ENCODE results near the gene CNTNAP2.

CNTNAP2 gene

DNA sequence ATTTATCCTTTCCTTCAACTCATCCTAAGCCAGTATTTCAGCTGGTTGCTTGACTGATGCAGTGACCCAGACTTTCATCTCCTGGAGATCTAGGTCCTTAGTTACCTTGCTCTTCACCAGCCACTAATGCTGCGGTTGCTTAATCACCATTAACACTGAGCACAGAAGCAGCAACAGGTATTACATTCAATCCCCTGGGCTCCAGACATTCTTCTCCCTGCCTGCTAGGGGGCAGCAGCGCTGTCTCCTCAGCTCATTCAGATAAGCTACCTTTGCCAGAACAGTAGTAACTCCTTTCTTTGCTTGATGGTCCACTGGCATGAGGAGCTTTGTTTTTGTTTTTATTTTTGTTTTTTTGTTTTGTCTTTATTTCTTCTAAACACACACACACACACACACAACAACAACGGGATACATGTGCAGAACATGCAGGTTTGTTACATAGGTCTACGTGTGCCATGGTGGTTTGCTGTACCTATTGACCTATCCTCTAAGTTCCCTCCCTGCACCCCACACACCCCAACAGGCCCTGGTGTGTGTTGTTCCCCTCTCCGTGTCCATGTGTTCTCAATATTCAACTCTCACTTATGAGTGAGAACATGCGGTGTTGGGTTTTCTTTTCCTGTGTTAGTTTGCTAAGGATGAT, 1430.8 kb downstream of the CNTNAP2 start:
- TF ChIP-seq, protein P1, sequence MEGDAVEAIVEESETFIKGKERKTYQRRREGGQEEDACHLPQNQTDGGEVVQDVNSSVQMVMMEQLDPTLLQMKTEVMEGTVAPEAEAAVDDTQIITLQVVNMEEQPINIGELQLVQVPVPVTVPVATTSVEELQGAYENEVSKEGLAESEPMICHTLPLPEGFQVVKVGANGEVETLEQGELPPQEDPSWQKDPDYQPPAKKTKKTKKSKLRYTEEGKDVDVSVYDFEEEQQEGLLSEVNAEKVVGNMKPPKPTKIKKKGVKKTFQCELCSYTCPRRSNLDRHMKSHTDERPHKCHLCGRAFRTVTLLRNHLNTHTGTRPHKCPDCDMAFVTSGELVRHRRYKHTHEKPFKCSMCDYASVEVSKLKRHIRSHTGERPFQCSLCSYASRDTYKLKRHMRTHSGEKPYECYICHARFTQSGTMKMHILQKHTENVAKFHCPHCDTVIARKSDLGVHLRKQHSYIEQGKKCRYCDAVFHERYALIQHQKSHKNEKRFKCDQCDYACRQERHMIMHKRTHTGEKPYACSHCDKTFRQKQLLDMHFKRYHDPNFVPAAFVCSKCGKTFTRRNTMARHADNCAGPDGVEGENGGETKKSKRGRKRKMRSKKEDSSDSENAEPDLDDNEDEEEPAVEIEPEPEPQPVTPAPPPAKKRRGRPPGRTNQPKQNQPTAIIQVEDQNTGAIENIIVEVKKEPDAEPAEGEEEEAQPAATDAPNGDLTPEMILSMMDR (conservative IDR thresholded peaks at IDR 0.05), result peak; percentile 87
- TF ChIP-seq ZFX (IDR thresholded peaks at IDR 0.05), result no peak
- H3K27ac ChIP-seq, result no peak overlapping the region

DNA sequence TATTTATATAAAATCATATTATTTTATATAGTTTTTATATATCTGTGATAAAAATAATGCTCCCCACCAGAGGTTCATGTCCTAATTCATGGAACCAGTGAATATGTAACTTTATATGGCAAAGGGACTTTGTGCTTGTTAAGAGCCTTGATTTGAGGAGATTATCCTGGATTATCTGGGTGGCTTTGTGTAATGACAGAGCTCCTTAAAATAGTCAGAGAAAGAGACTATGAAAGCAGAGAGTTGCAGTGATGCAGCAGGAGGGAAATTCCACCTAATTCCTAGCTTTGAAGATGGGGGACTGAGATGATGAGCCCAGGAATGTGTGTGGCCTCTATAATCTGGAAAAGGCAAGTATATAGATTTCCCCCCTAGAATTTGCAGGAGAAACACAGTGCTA, 1439.7 kb downstream of the CNTNAP2 start:
- no peak for TF ChIP-seq ZFX (IDR thresholded peaks at IDR 0.05)
- no peak overlapping the region for H3K27ac ChIP-seq

DNA sequence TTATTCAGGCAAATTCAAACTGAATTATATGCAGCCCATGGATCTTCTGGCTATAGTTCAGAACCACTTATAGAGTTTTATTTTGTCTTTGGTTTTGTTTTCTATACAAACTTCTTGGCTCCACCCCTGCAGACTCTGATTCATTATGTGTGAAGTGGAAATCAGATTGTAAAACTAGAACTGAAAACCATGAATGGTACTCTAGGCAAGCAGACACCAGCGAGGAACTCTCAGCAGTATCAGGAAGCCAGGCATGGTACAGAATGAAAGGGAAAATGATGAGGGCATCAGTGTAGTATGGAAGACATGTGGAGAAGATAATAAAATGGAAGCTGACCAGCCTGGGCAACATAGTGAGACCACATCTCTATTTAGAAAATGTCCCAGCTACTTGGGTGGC, 1447.1 kb downstream of the CNTNAP2 start:
- TF ChIP-seq, protein P1 (conservative IDR thresholded peaks at IDR 0.05), result no peak
- no peak for TF ChIP-seq ZFX (IDR thresholded peaks at IDR 0.05)
- no peak overlapping the region for H3K27ac ChIP-seq

DNA sequence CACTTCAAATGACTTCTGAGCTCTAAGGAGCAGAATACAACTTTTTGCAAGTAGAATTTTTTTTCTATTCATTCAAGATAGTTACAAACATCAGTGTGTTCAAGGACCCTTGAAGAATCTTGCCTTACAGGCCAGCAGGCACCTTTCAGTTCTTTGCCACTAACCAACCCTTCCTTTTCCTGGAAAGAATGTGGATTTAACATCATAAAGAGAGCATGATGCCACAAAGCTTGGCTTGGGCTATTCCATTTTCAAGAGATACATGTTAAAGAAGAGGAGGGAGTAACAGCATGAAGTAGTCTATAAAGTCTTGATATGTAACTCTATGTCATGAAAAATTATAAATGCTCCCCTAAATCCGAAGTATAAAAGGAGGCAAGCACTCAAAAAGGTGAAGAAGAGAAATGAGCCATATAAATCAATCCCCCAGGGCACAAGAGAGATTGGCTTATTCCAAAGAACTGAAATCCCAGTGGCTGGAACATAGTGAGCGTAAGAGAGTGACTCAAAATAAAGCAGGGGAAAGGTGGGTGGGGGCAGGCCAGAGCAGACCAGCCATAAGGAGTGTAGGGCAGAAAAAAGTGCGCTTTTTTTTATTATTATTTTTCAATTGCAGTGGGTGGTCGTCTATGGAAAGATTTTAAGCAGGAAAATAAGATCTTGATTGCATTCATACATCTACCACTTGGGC, 1448.3 kb downstream of the CNTNAP2 start:
- TF ChIP-seq, protein P1 (conservative IDR thresholded peaks at IDR 0.05), result no peak
- no peak for TF ChIP-seq ZFX (IDR thresholded peaks at IDR 0.05)
- H3K27ac ChIP-seq, result no peak overlapping the region

DNA sequence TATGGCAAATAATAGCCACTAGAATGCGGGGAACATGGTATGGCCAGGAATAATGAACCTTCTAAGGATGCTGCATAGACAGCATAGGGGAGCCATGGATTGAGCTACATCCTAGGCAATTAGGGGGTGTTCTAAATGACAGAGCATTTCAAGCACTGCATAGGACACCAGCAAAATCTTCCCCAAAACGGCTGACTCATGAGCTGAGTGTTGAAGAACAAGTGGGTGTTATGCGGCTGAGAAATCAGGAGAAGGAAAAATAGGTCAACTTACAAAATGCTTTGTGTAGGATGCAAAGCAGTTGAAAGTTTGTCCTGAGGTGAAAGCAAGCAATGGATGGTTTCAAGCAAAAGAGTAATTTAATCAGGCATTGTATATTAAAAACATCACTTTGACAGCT, 1450.4 kb downstream of the CNTNAP2 start:
- no peak for TF ChIP-seq ZFX (IDR thresholded peaks at IDR 0.05)
- TF ChIP-seq, protein P1 (conservative IDR thresholded peaks at IDR 0.05), result no peak
- H3K27ac ChIP-seq, result no peak overlapping the region

DNA sequence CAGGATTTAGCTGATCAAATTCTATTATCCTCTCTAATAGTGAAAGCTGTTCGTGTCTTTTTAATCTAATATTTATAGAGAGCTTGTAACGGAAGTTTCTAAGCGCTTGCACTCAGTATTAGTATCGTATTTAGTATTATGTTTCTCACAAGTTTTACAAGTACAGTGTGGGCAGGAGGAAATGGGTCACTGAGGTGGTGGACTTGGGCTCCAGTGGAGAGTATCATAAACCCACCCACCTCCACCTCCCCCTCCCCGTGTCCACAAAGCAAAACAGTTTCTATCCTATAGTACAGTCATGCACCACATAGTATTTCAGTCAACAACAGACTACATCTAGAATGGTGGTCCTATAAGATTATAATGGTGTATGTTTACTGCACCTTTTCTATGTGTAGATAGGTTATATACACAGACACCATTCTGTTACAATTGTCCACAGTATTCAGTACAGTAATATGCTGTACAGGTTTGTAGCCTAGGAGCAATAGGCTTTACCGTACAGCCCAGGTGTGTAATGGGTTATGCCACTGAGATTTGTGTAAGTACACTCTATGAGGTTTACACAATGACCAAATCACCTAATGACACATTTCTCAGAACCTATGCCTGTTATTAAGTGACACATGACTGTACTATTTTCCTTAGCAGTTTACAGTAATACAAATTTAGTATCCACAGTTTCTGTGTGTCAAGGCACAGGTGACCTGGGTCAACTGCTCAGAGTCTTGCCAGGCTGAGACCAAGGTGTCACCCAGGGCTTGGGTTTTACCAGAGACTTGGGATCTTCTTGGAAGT, 1452.7 kb downstream of the CNTNAP2 start:
- no peak overlapping the region for H3K27ac ChIP-seq

DNA sequence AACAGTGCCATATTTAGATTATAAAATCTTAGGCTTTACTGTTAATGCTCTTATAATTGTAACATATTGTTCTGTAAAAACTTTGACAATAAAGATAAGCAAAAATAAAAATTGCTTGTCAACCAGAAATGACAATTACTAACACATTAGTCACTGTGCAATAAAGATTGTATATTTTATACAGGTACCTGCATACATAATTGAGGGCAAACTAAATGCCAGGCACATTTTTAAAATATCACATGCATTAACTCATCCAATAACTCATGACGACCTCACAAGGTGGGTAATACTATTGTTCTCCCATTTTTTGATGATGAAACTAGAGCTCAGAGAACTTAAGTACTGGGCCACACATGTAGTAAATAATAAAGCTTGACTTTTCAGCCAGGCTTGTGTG, 1453.8 kb downstream of the CNTNAP2 start:
- H3K27ac ChIP-seq, result no peak overlapping the region
- TF ChIP-seq, protein P1 (conservative IDR thresholded peaks at IDR 0.05), result no peak

More for the DNA sequence above, 1452.7 kb downstream of the CNTNAP2 start:
- TF ChIP-seq, protein P1 (conservative IDR thresholded peaks at IDR 0.05), result no peak
- no peak for TF ChIP-seq ZFX (IDR thresholded peaks at IDR 0.05)

Data from C4-2B (cell line).